ENCODE data around the gene ROR1.

DNA sequence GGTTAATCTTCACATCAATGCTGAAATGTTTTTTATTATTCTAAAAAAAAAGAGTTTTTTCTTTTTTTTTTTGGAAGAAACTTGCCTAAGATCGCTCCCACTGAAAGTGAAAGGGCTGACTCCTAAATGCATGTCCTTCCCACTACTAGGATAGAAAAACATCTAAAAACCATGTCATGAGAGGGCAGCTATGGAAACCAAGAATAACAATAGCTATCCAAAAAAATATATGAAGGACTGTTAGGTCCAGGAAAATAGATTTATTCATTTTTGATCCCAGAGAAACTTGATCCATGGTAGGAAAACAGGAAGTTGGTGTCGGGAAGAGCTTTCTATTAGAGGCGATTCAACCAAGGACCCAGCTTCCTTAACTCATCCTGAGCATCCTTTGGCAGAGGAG is 23.1 kb upstream of the ROR1 start:
- TF ChIP-seq, protein P1, sequence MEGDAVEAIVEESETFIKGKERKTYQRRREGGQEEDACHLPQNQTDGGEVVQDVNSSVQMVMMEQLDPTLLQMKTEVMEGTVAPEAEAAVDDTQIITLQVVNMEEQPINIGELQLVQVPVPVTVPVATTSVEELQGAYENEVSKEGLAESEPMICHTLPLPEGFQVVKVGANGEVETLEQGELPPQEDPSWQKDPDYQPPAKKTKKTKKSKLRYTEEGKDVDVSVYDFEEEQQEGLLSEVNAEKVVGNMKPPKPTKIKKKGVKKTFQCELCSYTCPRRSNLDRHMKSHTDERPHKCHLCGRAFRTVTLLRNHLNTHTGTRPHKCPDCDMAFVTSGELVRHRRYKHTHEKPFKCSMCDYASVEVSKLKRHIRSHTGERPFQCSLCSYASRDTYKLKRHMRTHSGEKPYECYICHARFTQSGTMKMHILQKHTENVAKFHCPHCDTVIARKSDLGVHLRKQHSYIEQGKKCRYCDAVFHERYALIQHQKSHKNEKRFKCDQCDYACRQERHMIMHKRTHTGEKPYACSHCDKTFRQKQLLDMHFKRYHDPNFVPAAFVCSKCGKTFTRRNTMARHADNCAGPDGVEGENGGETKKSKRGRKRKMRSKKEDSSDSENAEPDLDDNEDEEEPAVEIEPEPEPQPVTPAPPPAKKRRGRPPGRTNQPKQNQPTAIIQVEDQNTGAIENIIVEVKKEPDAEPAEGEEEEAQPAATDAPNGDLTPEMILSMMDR (conservative IDR thresholded peaks at IDR 0.05 in 1 of 2, IDR thresholded peaks at IDR 0.05 in 1 of 2; ENCODE audit: low read depth in 1 of 2, low read length in 2 of 2), result no peak
- TF ChIP-seq EZH2 (IDR thresholded peaks at IDR 0.05; ENCODE audit: low read length, missing control alignments), result no peak
